ENCODE data around the gene GRK5. TPM values are rescaled to one million over a fixed set of nuclear protein-coding genes. Genes with fewer than 3 reads are reported as not detected.

Gene GRK5
- total RNA-seq, 1 experiment from 2014 or later, result 1.2 TPM

GRCh38 chr10:119416855-119417254 lies 209.5 kb downstream of the GRK5 start:
- Histone ChIP-seq H2BK120ac (ENCODE audit: low read depth, low read length, poor library complexity, severe bottlenecking) (no peak overlapping the region), H3K27me3 (ENCODE audit: insufficient read depth, low read length) (no peaks in the 10 kb centered on the region), H4K5ac (ENCODE audit: insufficient read length, low read depth, low read length) (no peak overlapping the region), H3K14ac (ENCODE audit: insufficient read depth, low read length) (no peak overlapping the region), H2AK5ac (ENCODE audit: insufficient read length, low read length) (no peak overlapping the region), H3K18ac (ENCODE audit: insufficient read length, low read depth, low read length) (no peak overlapping the region), H4K91ac (ENCODE audit: insufficient read length, low read depth, low read length) (no peak overlapping the region), H3K4ac (ENCODE audit: low read depth, low read length) (no peak overlapping the region), H3K4me2 (ENCODE audit: insufficient read depth, insufficient read length, low read length) (no peak overlapping the region), H2AFZ (ENCODE audit: low read length) (no peak overlapping the region), H2BK15ac (ENCODE audit: low read depth, low read length) (no peak overlapping the region), H3K27ac (ENCODE audit: insufficient read length, low read depth, low read length) (no peak overlapping the region), H3K56ac (ENCODE audit: insufficient read length, low read depth, low read length) (no peak overlapping the region), H3K23me2 (ENCODE audit: insufficient read length, low read depth, low read length, poor library complexity, severe bottlenecking) (no peaks in the 10 kb centered on the region), H2BK5ac (ENCODE audit: insufficient read length, low read length) (no peak overlapping the region), H3K79me1 (ENCODE audit: insufficient read depth, low read depth, low read length, poor library complexity, severe bottlenecking) (no peaks in the 10 kb centered on the region), H2BK20ac (ENCODE audit: low read depth, low read length, poor library complexity, severe bottlenecking) (no peak overlapping the region), H3K9me3 (ENCODE audit: control insufficient read depth, low read depth, low read length) (no peaks in the 10 kb centered on the region), H3T11ph (ENCODE audit: low read length) (no peak overlapping the region), H3K9ac (ENCODE audit: extremely low read depth, insufficient read length, low read length) (no peak overlapping the region), H4K20me1 (ENCODE audit: control insufficient read depth, insufficient read depth, insufficient read length) (no peaks in the 10 kb centered on the region), H3K4me1 (ENCODE audit: insufficient read depth, low read length) (no peaks in the 10 kb centered on the region), H3K23ac (ENCODE audit: insufficient read length, low read depth, low read length) (no peak overlapping the region), H3K79me2 (ENCODE audit: insufficient read depth, low read length) (no peaks in the 10 kb centered on the region), H2BK12ac (ENCODE audit: insufficient read length, low read depth, low read length) (no peak overlapping the region), H4K8ac (replicated peaks; ENCODE audit: insufficient read length, low read depth, low read length) (no peak overlapping the region)
- H3K9me3 Mint-ChIP-seq, result no peaks in the 10 kb centered on the region
- H3K27me3 Mint-ChIP-seq (ENCODE audit: low read depth), result peaks cover 4% of the 10 kb centered on the region
- WGBS (ENCODE audit: extremely low coverage, insufficient read length, low lambda C conversion rate), result no CpG with 5 or more reads among the region's 10 CpGs
- H3K27ac Mint-ChIP-seq, result no peak overlapping the region
- H3K36me3 Mint-ChIP-seq (ENCODE audit: insufficient read depth in 1 of 3, low read depth in 3 of 3), result no peaks in the 10 kb centered on the region
- H3K4me1 Mint-ChIP-seq, result peaks cover 18 to 22% of the 10 kb centered on the region in 2 experiments
- peak; percentile 92 for TF ChIP-seq CTCF (conservative IDR thresholded peaks at IDR 0.05)
- no peak overlapping the region for H3K4me3 Mint-ChIP-seq
- DNase-seq, result peak; percentile 80

Data from H9 (cell line).